WI38 (cell line): Measurements from ENCODE around the gene KIAA0513.
A peak's percentile ranks its signal among the peaks of the same experiment; 100 is the strongest.

ENCODE experiments used
- H3K4me3 ChIP-seq: 2 replicates; pipeline ENCODE4 v1.5.1; 2011; ENCODE audit warnings: low read depth, mild to moderate bottlenecking, control low read depth, low read length
- TF ChIP-seq, protein P1 (sequence below): IDR thresholded peaks from 2 replicates; pipeline ENCODE4 v1.5.1; 2012; ENCODE audit warnings: low read depth, mild to moderate bottlenecking, control low read depth, low read length

The KIAA0513 gene

DNA sequence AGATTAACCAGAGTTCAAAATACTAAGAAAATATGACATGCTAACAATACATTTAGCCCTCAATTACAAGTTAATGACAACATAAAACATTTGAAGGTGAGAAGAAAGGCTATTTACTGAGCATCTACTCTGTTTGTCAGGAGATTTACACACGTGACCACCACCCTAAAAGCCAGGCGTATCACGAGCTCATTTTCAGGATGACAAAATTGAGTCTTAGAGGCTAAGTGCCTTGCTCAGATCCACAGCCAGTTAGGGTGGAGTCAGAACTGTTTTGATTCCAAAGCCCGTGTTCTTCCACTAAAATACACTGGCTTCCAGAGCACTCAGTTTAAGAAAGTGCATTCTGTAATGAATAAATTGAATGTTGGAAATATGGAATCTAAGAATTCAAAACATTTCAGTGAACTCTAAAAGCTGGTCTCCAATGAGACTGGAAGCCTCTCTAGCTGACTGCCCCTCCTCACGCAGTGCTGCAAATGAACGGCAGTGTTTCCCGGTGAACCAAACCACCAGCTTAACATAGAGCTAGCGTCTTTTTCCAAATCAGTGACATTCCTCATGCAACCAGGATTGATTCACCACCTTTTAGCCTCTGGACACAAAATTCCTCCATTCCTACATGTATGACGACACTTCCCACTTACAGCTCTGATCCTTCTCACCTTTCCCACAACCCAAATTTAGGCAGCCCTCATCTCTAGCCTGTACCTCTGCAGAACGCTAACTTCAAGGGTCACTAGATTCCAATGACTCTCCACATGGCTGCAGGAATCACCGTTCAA, 22.1 kb upstream of the KIAA0513 start:
- TF ChIP-seq, protein P1, sequence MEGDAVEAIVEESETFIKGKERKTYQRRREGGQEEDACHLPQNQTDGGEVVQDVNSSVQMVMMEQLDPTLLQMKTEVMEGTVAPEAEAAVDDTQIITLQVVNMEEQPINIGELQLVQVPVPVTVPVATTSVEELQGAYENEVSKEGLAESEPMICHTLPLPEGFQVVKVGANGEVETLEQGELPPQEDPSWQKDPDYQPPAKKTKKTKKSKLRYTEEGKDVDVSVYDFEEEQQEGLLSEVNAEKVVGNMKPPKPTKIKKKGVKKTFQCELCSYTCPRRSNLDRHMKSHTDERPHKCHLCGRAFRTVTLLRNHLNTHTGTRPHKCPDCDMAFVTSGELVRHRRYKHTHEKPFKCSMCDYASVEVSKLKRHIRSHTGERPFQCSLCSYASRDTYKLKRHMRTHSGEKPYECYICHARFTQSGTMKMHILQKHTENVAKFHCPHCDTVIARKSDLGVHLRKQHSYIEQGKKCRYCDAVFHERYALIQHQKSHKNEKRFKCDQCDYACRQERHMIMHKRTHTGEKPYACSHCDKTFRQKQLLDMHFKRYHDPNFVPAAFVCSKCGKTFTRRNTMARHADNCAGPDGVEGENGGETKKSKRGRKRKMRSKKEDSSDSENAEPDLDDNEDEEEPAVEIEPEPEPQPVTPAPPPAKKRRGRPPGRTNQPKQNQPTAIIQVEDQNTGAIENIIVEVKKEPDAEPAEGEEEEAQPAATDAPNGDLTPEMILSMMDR = no peak
- H3K4me3 ChIP-seq = peak overlapping the region; percentile 23; the same call in 1 of the 2 replicates

DNA sequence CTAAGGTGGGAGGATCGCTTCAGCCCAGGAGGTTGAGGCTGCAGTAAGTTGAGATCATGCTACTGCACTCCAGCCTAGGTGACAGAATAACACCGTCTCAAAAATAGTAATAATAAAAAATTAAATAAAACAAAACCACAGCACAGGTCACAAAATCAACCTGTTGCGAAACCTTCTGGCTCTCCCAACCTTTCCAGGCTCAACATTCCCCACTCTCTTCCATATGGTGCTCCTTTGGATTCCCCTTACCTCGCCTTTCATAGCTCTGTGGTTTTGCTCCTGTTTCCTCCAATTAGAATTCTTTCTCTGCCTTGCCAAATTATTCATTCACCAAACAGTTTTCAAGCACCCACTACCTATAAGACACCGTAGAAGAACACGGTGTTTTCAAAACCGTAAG, 21.0 kb upstream of the KIAA0513 start:
- no peak overlapping the region for H3K4me3 ChIP-seq
- TF ChIP-seq, protein P1 = no peak

DNA sequence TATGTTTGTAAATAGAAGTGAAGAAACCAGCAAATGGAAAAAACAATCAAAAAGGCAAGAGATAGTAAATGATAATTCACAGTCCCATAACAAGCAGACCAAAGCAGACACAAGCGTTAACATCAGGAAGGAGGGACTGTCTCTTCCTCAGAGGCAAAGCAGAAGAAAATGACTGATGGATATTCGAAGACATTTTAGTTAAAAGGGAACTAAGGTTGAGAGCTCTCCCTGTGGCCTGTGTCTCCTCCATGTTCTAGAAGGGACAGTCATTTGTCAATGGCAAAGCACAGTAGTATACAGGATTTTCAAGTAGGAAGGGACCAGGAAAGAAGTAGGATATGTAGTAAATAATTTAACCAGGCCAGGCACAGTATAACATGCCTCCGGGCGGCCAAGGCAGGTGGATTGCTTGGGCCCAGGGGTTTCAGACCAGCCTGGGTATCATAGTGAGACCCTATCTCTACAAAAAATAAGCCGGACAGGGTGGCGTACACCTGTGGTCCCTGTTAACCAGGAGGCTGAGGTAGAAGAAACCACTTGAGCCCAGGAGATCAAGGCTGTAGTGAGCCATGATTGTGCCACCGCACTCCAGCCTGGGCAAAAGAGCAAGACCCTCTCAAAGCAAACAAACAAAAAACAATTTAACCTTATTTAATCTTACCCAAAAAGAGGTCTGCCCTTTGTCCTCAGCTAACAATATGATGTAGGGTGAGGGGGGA, 19.9 kb upstream of the KIAA0513 start:
- H3K4me3 ChIP-seq = no peak overlapping the region
- TF ChIP-seq, protein P1 = no peak

DNA sequence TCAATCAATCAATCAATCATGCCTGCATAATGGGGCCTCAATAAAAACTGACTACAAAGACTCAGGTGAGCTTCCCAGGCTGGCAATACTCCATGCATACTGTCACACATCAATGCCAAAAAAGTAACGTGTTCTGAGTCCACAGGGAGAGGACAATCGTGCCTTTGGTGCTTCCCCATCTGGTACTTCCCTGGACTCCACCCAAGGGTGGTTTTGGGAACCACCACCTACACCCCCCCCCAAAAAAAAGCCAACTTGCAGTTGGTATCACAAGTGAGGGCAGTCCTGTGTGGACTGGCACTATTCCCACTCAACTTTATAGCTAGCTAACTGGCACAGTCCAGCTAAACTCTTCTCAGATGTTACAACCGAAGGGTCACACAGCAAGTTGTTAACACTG, 19.3 kb upstream of the KIAA0513 start:
- TF ChIP-seq, protein P1 = no peak
- H3K4me3 ChIP-seq = no peak overlapping the region

DNA sequence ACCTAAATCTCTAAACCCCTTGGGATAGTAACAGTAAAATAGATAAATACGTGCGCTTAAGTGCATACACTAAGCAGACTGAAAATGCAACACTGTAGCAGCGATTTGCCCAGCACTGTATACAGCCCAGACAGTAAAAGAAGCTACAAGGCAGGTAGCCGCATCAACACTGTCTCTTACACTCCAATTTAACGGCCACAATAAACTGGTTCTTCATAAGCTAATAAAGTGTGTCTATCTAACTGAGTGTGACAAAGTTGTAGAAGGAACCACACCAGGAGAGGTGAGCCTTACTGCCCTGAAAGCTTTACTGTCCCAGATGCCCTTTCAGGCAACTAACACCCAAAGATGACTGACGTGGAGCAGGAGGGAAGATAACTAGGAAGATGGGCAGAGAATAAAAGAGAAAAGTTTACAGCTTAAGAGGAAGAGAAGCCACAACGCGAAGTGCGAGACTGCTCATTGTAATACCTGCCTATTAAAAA, 17.1 kb upstream of the KIAA0513 start:
- TF ChIP-seq, protein P1 = no peak
- peak overlapping the region; percentile 99 for H3K4me3 ChIP-seq

DNA sequence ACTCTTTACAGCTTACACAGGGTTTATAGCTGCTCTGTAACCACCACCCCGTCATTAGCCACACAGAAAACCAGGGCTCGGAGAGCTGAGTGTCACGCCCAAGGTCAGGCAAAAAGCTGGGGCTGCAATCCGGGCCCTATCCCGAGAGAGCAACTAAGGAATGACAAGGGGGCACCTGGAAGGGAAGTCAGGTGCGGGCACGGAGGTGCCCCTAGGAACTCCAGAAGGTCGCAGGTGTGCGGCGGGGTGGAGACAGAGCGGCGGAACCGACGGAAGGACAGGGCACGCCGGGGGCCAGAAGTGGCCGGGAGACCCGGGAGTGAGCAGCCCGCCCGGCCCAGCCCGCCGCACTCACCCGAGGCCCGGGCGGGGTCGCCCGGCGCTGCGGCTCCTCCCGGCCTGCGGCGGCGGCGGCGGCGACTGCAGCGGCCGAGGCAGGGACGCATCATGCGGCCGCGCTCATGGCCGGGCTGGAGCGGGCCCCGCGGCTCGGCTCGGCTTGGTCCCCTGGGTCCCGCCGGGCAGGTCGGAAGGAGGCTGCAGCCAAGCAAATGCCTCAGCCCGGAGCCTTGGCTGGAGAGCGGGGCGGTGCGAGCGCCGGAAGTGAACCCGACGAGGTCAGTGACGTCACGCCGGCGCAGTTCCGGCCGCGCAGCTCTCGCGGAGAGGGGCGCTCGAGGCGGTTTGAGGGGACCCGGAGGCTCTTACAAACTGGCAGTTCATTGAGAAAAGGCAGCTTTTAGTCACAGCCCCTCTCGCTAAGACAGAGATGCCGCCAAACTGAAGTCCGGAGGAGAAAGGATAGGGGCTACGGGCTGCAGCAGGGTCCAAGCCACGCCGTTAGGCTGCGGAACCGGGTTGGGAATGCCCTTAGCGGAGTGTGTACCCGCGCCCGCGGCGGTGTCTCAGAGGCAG, 16.4 kb upstream of the KIAA0513 start, which contains the start of gene ZDHHC7:
ZDHHC7 (minus strand) TSS at position 605 of the 915 bp plus-strand sequence. CDS start 20,917 bp downstream, outside the sequence.
- H3K4me3 ChIP-seq = peak within 1 kb of the TSS; percentile 99
- TF ChIP-seq, protein P1 = no peak
